HUES48 (cell line): ENCODE data around the gene EDARADD.

Experiments
- H3K27ac ChIP-seq: one replicate; pipeline ENCODE4 v1.7.0; 2013; ENCODE audit warnings: low read depth, low read length, inconsistent platforms
- H3K27me3 ChIP-seq: 2 replicates; pipeline ENCODE4 v1.6.1; 2013; ENCODE audit warnings: mild to moderate bottlenecking, low read length; ENCODE audit not compliant: control insufficient read depth, insufficient read depth
- H3K36me3 ChIP-seq: 2 replicates; pipeline ENCODE4 v1.6.1; 2013; ENCODE audit warnings: low read length; ENCODE audit not compliant: control insufficient read depth, insufficient read depth
- H3K4me1 ChIP-seq: 2 replicates; pipeline ENCODE4 v1.6.1; 2013; ENCODE audit warnings: mild to moderate bottlenecking, low read length; ENCODE audit not compliant: control insufficient read depth, insufficient read depth
- H3K4me3 ChIP-seq: 2 replicates; pipeline ENCODE4 v1.5.1; 2013; ENCODE audit warnings: mild to moderate bottlenecking, low read depth, low read length
- H3K9ac ChIP-seq: 2 replicates; pipeline ENCODE4 v1.6.1; 2013; ENCODE audit warnings: mild to moderate bottlenecking, low read depth, low read length, moderate library complexity
- H3K9me3 ChIP-seq: 2 replicates; pipeline ENCODE4 v1.6.1; 2013; ENCODE audit warnings: low read length; ENCODE audit not compliant: control insufficient read depth, insufficient read depth

Gene EDARADD

DNA sequence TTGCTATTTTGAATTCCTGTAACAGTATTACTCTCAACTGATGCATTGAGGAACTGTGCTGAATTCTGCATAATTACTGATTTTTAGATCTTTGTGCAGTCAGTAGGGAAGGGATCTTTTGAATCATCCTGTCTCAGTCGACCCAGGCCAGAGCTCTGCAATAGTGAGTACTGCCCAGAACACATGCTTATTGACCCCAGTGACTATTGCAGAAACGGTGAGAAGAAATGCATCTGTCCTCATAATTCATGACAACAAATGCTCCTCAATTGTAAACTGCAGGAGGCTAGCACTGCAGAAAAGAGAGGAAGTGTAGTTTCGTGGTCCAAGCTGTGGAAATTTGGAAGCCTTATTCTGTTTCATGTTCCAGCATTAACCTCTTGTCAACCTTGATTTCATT, 19.6 kb downstream of the EDARADD start:
- no peaks in the 10 kb centered on the region for H3K4me1 ChIP-seq
- no peaks in the 10 kb centered on the region for H3K9me3 ChIP-seq
- H3K9ac ChIP-seq = no peak overlapping the region
- no peak overlapping the region for H3K27ac ChIP-seq
- no peak overlapping the region for H3K4me3 ChIP-seq
- peaks cover 5% of the 10 kb centered on the region for H3K36me3 ChIP-seq
- no peaks in the 10 kb centered on the region for H3K27me3 ChIP-seq

DNA sequence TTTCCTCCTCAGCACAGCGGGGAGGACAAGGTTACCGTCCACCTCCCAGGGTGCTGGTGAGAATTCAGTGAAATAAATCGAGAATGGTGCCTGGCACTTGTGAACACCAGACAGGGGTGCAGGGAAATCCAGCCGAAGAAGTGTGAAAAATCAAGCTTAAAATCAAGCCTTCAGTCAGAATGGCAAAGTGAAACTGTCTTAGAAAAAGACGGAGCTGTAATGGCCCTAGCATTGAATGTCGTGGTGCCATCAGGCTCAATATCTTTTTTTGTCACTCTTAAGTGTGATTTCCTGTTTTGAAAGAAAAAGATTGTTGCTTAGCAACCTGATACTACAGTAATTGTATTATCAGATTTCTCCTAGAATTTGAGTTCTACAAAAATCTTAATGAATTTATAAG, 22.1 kb downstream of the EDARADD start:
- Histone ChIP-seq H3K4me3 (no peak overlapping the region), H3K27me3 (no peaks in the 10 kb centered on the region), H3K27ac (no peak overlapping the region), H3K4me1 (no peaks in the 10 kb centered on the region), H3K9me3 (no peaks in the 10 kb centered on the region), H3K36me3 (peaks cover 5% of the 10 kb centered on the region), H3K9ac (no peak overlapping the region)

DNA sequence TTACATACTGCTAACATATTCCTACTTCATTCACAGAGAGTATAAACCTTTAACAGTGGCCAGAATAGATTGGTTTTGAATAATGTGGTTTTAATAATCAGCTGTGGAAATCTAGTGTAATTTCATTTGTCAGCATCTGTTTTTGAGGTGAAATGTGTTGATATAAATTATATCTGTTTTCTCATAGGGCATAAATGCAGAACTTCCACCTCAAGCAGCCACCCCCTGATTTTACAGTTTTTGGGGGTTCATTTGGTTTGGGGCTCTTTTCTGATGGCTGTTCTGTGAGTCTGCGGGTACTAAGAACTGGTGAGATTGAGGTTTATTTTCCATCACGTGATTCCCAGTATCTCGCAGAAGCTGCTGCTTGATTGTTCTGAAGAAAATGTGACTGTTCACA, 23.2 kb downstream of the EDARADD start:
- Histone ChIP-seq H3K4me1 (no peaks in the 10 kb centered on the region), H3K4me3 (no peak overlapping the region), H3K36me3 (peaks cover 5% of the 10 kb centered on the region), H3K9me3 (no peaks in the 10 kb centered on the region), H3K27me3 (no peaks in the 10 kb centered on the region), H3K27ac (no peak overlapping the region), H3K9ac (no peak overlapping the region)

DNA sequence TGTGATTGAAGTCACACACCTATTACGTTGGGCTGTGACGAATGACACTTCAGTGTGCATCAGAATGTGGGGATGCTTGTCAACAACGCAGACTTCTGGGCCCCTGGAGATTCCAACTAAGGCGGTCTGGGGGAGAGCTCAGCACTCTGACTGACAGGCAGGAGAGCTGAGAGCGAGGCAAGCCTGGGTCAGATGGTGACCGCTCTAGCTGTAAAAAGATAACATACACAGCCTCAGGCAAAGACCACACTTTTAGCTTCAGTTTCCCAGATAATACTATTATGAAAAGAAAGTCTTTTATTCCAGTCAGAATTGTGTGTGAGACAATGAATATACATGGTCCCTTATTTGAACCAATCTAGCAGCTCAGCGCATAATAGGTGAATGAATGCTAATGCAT, 25.4 kb downstream of the EDARADD start:
- H3K36me3 ChIP-seq = no peaks in the 10 kb centered on the region
- H3K27me3 ChIP-seq = no peaks in the 10 kb centered on the region
- H3K4me3 ChIP-seq = no peak overlapping the region
- H3K9me3 ChIP-seq = no peaks in the 10 kb centered on the region
- no peaks in the 10 kb centered on the region for H3K4me1 ChIP-seq
- no peak overlapping the region for H3K27ac ChIP-seq
- H3K9ac ChIP-seq = no peak overlapping the region

DNA sequence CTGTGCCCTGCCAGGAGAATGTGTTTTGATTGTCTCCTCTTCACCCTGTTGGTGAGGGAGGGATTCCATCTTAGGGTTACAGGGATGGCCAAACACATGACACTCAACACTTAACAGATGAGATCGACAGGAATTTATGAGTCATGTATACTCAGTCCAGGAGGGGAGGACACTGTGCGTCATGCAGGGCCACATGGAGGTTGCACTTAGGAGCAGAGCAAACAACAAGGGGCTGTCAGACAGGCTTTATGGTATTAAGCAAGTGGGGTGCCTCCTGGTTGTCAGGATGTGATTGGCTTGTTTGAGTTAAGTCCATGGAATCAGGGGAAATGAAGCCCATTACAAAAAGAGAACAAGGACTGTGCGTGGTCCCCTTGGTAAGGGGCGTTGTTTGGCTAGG, 26.9 kb downstream of the EDARADD start:
- no peaks in the 10 kb centered on the region for H3K27me3 ChIP-seq
- no peak overlapping the region for H3K4me3 ChIP-seq
- H3K4me1 ChIP-seq = no peaks in the 10 kb centered on the region
- H3K9ac ChIP-seq = no peak overlapping the region
- H3K36me3 ChIP-seq = no peaks in the 10 kb centered on the region
- H3K9me3 ChIP-seq = no peaks in the 10 kb centered on the region
- H3K27ac ChIP-seq = no peak overlapping the region

DNA sequence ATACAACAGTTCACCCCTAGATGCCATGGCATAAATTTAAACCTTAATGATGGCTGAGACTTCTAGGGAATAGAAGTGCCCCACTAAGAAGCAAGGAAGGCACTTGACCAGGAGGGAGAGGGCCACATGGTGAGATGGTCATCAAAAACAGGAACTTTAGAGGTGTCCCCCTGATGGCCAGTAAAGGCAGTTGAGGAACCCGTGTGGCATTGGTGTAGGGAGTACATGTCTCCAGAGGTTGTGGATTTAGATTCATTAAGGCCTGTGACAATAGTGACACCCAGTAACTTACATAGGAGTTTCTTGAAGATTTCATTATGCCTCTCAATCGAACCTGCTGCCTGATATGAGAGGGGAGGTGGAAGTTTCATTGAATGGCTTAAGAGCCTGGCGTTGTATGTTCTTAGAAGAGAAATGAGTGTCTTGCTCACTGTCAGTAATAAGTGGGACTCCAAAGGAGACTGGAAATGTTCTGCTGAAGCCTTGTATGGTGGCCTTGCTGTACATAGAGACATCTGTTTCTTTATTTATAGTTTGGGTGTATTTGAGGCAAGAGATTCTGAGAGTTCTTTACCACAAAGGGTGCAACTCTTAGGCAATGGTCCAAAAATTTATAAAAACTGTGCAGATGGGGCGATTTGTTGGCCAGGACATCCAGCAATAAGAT, 27.9 kb downstream of the EDARADD start:
- no peaks in the 10 kb centered on the region for H3K36me3 ChIP-seq
- no peak overlapping the region for H3K4me3 ChIP-seq
- H3K27me3 ChIP-seq = no peaks in the 10 kb centered on the region
- no peaks in the 10 kb centered on the region for H3K4me1 ChIP-seq
- H3K9me3 ChIP-seq = no peaks in the 10 kb centered on the region
- H3K27ac ChIP-seq = no peak overlapping the region
- H3K9ac ChIP-seq = no peak overlapping the region

DNA sequence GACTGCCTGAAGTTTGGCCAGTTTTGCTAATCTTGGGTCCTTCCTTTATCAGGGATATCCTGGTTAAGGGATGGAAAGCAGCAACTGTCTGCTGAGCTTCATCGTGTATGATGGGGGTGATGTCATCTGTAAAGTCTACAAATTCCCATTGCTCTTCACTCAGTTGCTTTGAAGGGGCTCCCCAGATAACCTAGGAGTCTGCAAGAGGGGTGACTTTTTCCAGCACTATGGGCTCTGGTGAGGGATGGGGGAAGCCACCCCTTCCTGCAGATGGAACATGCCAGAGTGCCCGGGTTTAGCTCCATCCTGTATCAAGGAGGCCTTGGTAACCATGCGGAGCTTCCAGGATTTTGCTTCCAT, 28.4 kb downstream of the EDARADD start:
- Histone ChIP-seq H3K4me1 (no peaks in the 10 kb centered on the region), H3K27ac (no peak overlapping the region), H3K9ac (no peak overlapping the region), H3K9me3 (no peaks in the 10 kb centered on the region), H3K36me3 (no peaks in the 10 kb centered on the region), H3K4me3 (no peak overlapping the region), H3K27me3 (no peaks in the 10 kb centered on the region)

DNA sequence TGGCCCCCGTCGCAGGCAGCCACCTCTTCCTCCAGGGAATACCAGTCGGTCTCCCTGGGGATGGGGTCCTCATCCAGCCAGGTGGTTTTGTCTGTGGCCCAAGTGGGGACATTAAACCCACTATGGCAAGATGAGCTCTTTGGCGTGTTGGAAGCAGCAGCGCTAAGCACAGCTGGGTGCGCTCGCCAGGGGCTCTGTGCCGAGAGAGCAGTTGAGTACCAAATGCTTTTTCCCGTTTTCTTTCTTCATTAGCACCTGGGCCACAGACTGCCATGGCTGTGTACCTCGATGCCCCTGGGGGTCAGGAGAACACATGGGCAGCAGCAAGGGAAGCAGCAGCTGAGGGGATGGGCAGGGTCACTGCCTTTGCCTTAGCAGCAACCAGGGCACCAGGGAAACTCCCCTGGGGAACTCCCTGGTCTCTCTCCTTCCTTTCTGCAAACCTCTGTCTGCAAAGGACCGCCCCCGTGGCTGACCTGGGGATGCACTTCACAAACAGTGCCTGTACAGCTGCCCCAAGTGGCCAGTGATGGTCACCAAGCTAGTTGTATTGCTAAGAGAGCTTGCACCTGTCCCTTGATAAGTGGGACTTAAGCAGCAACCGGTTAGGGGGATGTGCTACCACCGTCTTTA, 31.1 kb downstream of the EDARADD start:
- Histone ChIP-seq H3K36me3 (no peaks in the 10 kb centered on the region), H3K27me3 (no peaks in the 10 kb centered on the region), H3K4me1 (no peaks in the 10 kb centered on the region), H3K27ac (no peak overlapping the region), H3K9ac (no peak overlapping the region), H3K4me3 (no peak overlapping the region), H3K9me3 (no peaks in the 10 kb centered on the region; the same call in 1 of the 2 replicates)

DNA sequence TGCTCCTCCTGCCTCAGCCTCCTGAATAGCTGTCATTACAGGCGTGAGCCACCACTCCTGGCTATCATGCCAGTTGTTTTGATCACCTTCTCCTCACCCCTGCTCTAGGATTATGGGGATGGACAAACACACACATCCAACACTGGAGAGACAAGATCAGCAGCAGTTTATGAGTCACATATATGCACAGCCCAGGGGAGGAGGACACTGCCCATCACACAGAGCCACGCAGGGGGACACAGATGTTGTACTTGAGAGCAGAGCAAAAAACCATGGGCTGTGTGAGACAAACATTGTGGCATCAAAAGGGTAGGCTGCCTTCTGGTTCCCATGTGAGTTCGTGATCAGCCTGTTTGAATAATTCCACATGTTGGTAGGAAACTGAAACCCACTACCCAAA, 32.1 kb downstream of the EDARADD start:
- H3K27me3 ChIP-seq = no peaks in the 10 kb centered on the region
- no peaks in the 10 kb centered on the region; the same call in 1 of the 2 replicates for H3K9me3 ChIP-seq
- H3K4me1 ChIP-seq = no peaks in the 10 kb centered on the region
- no peak overlapping the region for H3K4me3 ChIP-seq
- no peaks in the 10 kb centered on the region for H3K36me3 ChIP-seq
- H3K9ac ChIP-seq = no peak overlapping the region
- no peak overlapping the region for H3K27ac ChIP-seq

DNA sequence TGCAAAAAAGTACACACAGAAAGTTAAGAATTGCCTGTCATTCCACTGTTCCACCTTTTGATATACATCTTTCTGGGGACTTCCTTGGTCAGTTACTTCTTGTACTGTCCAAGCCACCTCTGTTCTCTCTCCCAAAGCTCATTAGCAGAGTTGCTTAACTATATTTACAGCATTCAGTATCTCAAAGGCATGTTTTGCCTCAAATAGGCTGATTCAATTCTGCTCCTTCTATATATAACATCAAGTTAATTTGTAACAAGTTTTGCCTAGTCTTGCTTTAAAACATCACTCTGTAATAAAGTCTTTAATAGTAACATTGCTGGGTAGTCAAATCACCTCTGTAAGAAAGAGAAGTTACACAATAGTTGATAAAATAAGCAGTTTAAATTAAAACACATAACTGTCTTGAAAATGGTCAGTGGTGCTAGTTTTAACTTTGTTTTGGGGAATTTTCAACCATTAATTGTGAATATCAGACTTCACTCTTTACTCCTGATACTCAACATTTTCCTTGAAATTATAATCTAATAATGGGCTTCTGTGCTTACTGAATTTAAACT, 35.7 kb downstream of the EDARADD start:
- no peak overlapping the region for H3K27ac ChIP-seq
- H3K36me3 ChIP-seq = no peaks in the 10 kb centered on the region
- no peaks in the 10 kb centered on the region for H3K4me1 ChIP-seq
- H3K9me3 ChIP-seq = no peaks in the 10 kb centered on the region; the same call in 1 of the 2 replicates
- H3K9ac ChIP-seq = no peak overlapping the region
- H3K4me3 ChIP-seq = no peak overlapping the region
- no peaks in the 10 kb centered on the region for H3K27me3 ChIP-seq

DNA sequence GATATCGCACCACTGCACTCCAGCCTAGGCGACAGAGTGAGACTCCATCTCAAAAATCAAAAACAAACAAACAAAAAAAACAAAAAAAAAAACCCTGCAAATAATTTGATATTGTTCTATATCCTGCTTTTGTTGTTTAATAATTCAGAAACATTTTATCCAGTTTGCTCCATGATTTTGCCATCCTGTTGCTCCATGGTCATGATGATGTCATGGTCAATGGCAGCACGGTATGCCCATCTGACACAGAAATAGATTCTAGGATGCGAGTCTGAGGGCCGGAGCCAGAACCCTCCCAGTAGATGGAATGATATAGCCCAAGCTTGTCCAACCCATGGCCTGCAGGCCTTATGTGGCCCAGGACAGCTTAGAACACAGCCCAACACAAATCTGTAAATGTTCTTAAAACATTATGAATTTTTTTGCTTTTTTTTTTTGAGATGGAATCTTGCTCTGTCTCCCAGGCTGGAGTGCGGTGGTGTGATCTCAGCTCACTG, 39.8 kb downstream of the EDARADD start:
- no peak overlapping the region for H3K27ac ChIP-seq
- H3K9me3 ChIP-seq = no peaks in the 10 kb centered on the region; the same call in 1 of the 2 replicates
- no peaks in the 10 kb centered on the region for H3K36me3 ChIP-seq
- H3K4me3 ChIP-seq = no peak overlapping the region
- no peak overlapping the region for H3K9ac ChIP-seq
- no peaks in the 10 kb centered on the region for H3K4me1 ChIP-seq
- no peaks in the 10 kb centered on the region for H3K27me3 ChIP-seq
